Cardiac muscle cell (in vitro differentiated cells and primary cell): Measurements from ENCODE around the gene EPHA6. TPM values are rescaled to one million over a fixed set of nuclear protein-coding genes. Genes with fewer than 3 reads are reported as not detected.

Source experiments
- DNase-seq, 2 donors: peaks; one replicate each; pipeline versions ENCODE4 v3.0.0 to v3.0.0-alpha.2; 2010 to 2017; ENCODE audit warnings: low read depth in 1 of 2, low spot score in 1 of 2
- H3K27ac ChIP-seq: fragments of 200-600 bp; sonication (generic); 2 replicates; pipeline ENCODE4 v1.5.1; 2016
- H3K27me3 ChIP-seq: fragments of 200-600 bp; sonication (generic); 2 replicates; pipeline ENCODE4 v1.6.0; 2016; ENCODE audit warnings: control low read depth
- H3K36me3 ChIP-seq: fragments of 200-600 bp; sonication (generic); 2 replicates; pipeline ENCODE4 v1.5.1; 2016; ENCODE audit warnings: control low read depth
- H3K4me1 ChIP-seq: fragments of 200-600 bp; sonication (generic); 2 replicates; pipeline ENCODE4 v1.8.1; 2017; ENCODE audit warnings: low read depth, mild to moderate bottlenecking, mixed run types
- H3K4me3 ChIP-seq: fragments of 200-600 bp; sonication (generic); 2 replicates; pipeline ENCODE4 v1.5.1; 2016; ENCODE audit warnings: mild to moderate bottlenecking
- H3K9me3 ChIP-seq: fragments of 200-600 bp; sonication (generic); 2 replicates; pipeline ENCODE4 v1.5.1; 2017; ENCODE audit warnings: low read depth, mild to moderate bottlenecking, control low read depth
- CTCF ChIP-seq: IDR thresholded peaks from 2 replicates; pipeline ENCODE4 v1.5.1; 2012; ENCODE audit warnings: low read depth, mild to moderate bottlenecking, low read length
- polyA plus RNA-seq: library from polyadenylated mRNA; unstranded; fragments of >200 nt; fragmentation: Nextera tagmentation; extraction: Ambion mirVana; gene quantifications from 2 replicates; pipeline ENCODE4 v1.2.1, GENCODE V29; 2016
- total RNA-seq: library from RNA; depleted of rRNA; stranded (reverse); fragments of >200 nt; gene quantifications from 2 replicates; pipeline ENCODE4 v1.2.3, GENCODE V29; 2016

Gene EPHA6
- total and polyA plus RNA-seq, 2 experiments from 2014 or later, result 0.15 TPM; not detected in 1

DNA sequence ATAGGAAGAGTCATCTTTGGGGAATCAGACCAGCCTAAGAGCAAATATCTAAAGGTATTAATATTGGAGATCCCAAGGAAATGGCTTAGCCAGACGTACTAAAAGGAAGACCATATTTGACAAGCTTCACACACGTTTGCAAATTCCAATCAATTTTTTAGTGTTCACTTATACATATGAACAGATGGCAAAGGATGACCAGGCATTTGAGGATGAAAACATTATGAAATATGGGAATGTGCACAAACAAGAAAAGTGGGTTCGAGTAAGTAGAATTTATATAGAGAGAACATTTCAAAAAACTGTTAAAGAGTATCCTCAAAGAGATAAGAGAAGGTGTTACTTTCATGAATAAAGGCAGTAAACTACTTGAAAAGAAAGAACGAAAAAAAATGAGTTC, 981.6 kb downstream of the EPHA6 start:
- H3K4me1 ChIP-seq, result no peaks in the 10 kb centered on the region
- no peaks in the 10 kb centered on the region for H3K9me3 ChIP-seq
- no peak for DNase-seq
- TF ChIP-seq CTCF, result no peak
- no peaks in the 10 kb centered on the region for H3K27me3 ChIP-seq
- H3K4me3 ChIP-seq, result no peak overlapping the region
- H3K27ac ChIP-seq, result no peak overlapping the region
- no peaks in the 10 kb centered on the region for H3K36me3 ChIP-seq
